ENCODE data around the gene CBLB. TPM values are rescaled to one million over a fixed set of nuclear protein-coding genes. Genes with fewer than 3 reads are reported as not detected.

The CBLB gene
- total RNA-seq, 1 experiment from 2014 or later, result 34.3 TPM

GRCh38 chr3:105899516-105899915, 30.7 kb upstream of the CBLB start:
- BruUV-seq (replicated peaks), result no TSS peak
- Mint-ChIP-seq H3K9me3 (ENCODE audit: unreplicated experiment) (peaks cover 9% of the 10 kb centered on the region), H3K27ac (ENCODE audit: unreplicated experiment) (peak overlapping the region; percentile 42), H3K4me3 (ENCODE audit: unreplicated experiment) (no peak overlapping the region), H3K4me1 (ENCODE audit: low read depth, unreplicated experiment) (peaks cover 11% of the 10 kb centered on the region), H3K27me3 (ENCODE audit: insufficient read depth, unreplicated experiment) (no peaks in the 10 kb centered on the region), H3K36me3 (ENCODE audit: insufficient read depth, unreplicated experiment) (no peaks in the 10 kb centered on the region)
- H3K9me3 ChIP-seq, result no peaks in the 10 kb centered on the region
- TF ChIP-seq, protein P1, sequence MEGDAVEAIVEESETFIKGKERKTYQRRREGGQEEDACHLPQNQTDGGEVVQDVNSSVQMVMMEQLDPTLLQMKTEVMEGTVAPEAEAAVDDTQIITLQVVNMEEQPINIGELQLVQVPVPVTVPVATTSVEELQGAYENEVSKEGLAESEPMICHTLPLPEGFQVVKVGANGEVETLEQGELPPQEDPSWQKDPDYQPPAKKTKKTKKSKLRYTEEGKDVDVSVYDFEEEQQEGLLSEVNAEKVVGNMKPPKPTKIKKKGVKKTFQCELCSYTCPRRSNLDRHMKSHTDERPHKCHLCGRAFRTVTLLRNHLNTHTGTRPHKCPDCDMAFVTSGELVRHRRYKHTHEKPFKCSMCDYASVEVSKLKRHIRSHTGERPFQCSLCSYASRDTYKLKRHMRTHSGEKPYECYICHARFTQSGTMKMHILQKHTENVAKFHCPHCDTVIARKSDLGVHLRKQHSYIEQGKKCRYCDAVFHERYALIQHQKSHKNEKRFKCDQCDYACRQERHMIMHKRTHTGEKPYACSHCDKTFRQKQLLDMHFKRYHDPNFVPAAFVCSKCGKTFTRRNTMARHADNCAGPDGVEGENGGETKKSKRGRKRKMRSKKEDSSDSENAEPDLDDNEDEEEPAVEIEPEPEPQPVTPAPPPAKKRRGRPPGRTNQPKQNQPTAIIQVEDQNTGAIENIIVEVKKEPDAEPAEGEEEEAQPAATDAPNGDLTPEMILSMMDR (IDR thresholded peaks at IDR 0.05; ENCODE audit: insufficient read depth in 1 of 2, low read depth in 1 of 2, low read length in 1 of 2, severe bottlenecking in 1 of 2, unreplicated experiment in 1 of 2), result no peak
- H3K4me3 ChIP-seq (ENCODE audit: low read depth, low read length), result no peak overlapping the region
- H3K36me3 ChIP-seq (ENCODE audit: control insufficient read depth, insufficient read depth, low read length), result no peaks in the 10 kb centered on the region
- no peaks in the 10 kb centered on the region; the same call in 1 of the 2 replicates for H3K4me1 ChIP-seq
- H3K27me3 ChIP-seq (replicated peaks; ENCODE audit: control insufficient read depth, insufficient read depth, low read length), result no peaks in the 10 kb centered on the region
- ChIA-PET CTCF (no interaction called here), POLR2A (no interaction called here)
- peak in 1 of 2 experiments; percentile 6 for DNase-seq
- intact Hi-C loops (cut with micrococcal nuclease; ENCODE audit: unreplicated experiment), result no loop called here

- no peaks in the 10 kb centered on the region for H3K27me3 ChIP-seq (replicated peaks; ENCODE audit: control insufficient read depth, insufficient read depth, low read length)
- Mint-ChIP-seq H3K27me3 (ENCODE audit: insufficient read depth, unreplicated experiment) (no peaks in the 10 kb centered on the region), H3K27ac (ENCODE audit: unreplicated experiment) (no peak overlapping the region), H3K36me3 (ENCODE audit: insufficient read depth, unreplicated experiment) (no peaks in the 10 kb centered on the region), H3K4me3 (ENCODE audit: unreplicated experiment) (no peak overlapping the region), H3K4me1 (ENCODE audit: low read depth, unreplicated experiment) (no peaks in the 10 kb centered on the region), H3K9me3 (ENCODE audit: unreplicated experiment) (no peaks in the 10 kb centered on the region)
- no peaks in the 10 kb centered on the region for H3K9me3 ChIP-seq
- intact Hi-C loops (cut with micrococcal nuclease; ENCODE audit: unreplicated experiment), result no loop called here
- TF ChIP-seq, protein P1 (IDR thresholded peaks at IDR 0.05; ENCODE audit: insufficient read depth in 1 of 2, low read depth in 1 of 2, low read length in 1 of 2, severe bottlenecking in 1 of 2, unreplicated experiment in 1 of 2), result no peak
- H3K36me3 ChIP-seq (ENCODE audit: control insufficient read depth, insufficient read depth, low read length), result no peaks in the 10 kb centered on the region
- POLR2A ChIA-PET, result no interaction called here
- no TSS peak for BruUV-seq (replicated peaks)
- H3K4me3 ChIP-seq (ENCODE audit: low read depth, low read length), result no peak overlapping the region
- no peaks in the 10 kb centered on the region for H3K4me1 ChIP-seq
- CTCF ChIA-PET, result no interaction called here
- DNase-seq, result no peak
Observed at GRCh38 chr3:105891101-105891500, 22.3 kb upstream of the CBLB start.

DNA sequence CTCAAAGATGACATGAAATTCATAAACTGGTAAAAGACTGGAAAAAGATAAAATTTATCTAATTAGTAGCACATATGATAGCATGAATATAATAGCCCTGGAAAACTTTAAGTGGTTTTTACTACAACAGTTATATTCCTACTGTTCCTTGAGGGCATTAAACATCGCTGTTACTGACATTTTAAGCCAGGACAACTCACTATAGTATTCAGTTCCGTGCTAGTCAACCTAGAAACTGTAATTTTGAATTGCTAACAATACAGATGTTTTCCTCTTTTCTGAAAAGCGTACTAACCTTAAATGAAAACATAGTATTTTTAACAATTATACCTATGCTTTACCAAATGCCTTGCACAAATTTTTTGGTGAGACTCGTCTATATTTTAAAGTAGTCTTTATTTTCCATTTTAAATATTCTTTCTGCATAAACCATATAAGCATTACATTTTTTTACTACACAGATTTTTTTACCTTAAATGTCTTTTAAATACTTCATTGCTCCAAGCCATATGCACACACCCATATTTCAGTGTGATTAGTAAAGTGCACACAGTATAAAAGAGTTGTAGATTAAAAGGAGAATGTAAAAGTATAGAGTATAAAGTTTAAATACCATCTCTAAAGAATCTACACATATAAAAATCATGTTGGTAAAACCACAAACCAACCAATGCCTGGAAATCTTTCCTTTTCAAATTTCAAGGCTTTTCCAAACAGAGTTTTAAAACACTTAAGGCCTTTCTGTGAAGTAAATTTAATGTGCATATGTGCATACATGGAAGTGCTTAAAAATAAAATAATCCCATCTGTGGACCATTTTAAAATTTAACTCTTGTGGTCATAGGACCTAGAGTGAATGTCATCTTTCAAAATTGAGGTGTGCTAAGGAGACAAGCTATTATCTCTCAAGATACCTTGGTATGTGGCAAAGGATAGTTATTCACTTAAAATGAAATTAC, 20.1 kb upstream of the CBLB start:
- CTCF ChIA-PET, result no interaction called here
- no peaks in the 10 kb centered on the region for H3K9me3 Mint-ChIP-seq (ENCODE audit: unreplicated experiment)

More for the DNA sequence above, 20.1 kb upstream of the CBLB start:
- H3K4me1 ChIP-seq, result no peaks in the 10 kb centered on the region
- H3K4me3 ChIP-seq (ENCODE audit: low read depth, low read length), result no peak overlapping the region
- Mint-ChIP-seq H3K4me3 (ENCODE audit: unreplicated experiment) (no peak overlapping the region), H3K27me3 (ENCODE audit: insufficient read depth, unreplicated experiment) (peaks cover 2% of the 10 kb centered on the region), H3K27ac (ENCODE audit: unreplicated experiment) (no peak overlapping the region), H3K4me1 (ENCODE audit: low read depth, unreplicated experiment) (peaks cover 3% of the 10 kb centered on the region), H3K36me3 (ENCODE audit: insufficient read depth, unreplicated experiment) (peaks cover 4% of the 10 kb centered on the region)
- DNase-seq, result no peak
- no peaks in the 10 kb centered on the region for H3K9me3 ChIP-seq
- no peaks in the 10 kb centered on the region for H3K27me3 ChIP-seq (replicated peaks; ENCODE audit: control insufficient read depth, insufficient read depth, low read length)
- intact Hi-C loops (cut with micrococcal nuclease; ENCODE audit: unreplicated experiment), result no loop called here
- BruUV-seq (replicated peaks), result no TSS peak
- TF ChIP-seq, protein P1 (IDR thresholded peaks at IDR 0.05; ENCODE audit: insufficient read depth in 1 of 2, low read depth in 1 of 2, low read length in 1 of 2, severe bottlenecking in 1 of 2, unreplicated experiment in 1 of 2), result no peak
- no peaks in the 10 kb centered on the region for H3K36me3 ChIP-seq (ENCODE audit: control insufficient read depth, insufficient read depth, low read length)
- POLR2A ChIA-PET, result no interaction called here

Data from Caco-2 (cell line).